Astrocyte (in vitro differentiated cells and primary cell): ENCODE results near the gene RCL1. TPM values are rescaled to one million over a fixed set of nuclear protein-coding genes. Genes with fewer than 3 reads are reported as not detected.

ENCODE experiments used
- DNase-seq: peaks from one replicate; pipeline ENCODE4 v3.0.0-alpha.2; 2010; ENCODE audit warnings: low read depth
- FAIRE-seq: peaks from 2 replicates; lab custom pipeline; 2011; peaks lifted over from hg19 to GRCh38; lab: Jason Lieb, UNC
- H2AFZ ChIP-seq: 2 replicates; pipeline ENCODE4 v1.6.0; 2012; ENCODE audit warnings: low read depth, low read length, inconsistent platforms
- H3K27ac ChIP-seq: 2 replicates; pipeline ENCODE4 v1.5.1; 2011; ENCODE audit warnings: low read depth, low read length, inconsistent platforms
- H3K27me3 ChIP-seq: 2 replicates; pipeline ENCODE4 v1.6.0; 2011; ENCODE audit warnings: low read length, inconsistent platforms; ENCODE audit not compliant: insufficient read depth
- H3K36me3 ChIP-seq: 2 replicates; pipeline ENCODE4 v1.5.1; 2011; ENCODE audit warnings: low read length, inconsistent platforms; ENCODE audit not compliant: insufficient read depth
- H3K4me1 ChIP-seq: 2 replicates; pipeline ENCODE4 v1.5.1; 2011; ENCODE audit warnings: low read length, inconsistent platforms; ENCODE audit not compliant: insufficient read depth
- H3K4me2 ChIP-seq: 2 replicates; pipeline ENCODE4 v1.6.0; 2012; ENCODE audit warnings: low read length, inconsistent platforms
- H3K4me3 ChIP-seq: 2 replicates; pipeline ENCODE4 v1.5.1; 2011; ENCODE audit warnings: low read depth, mild to moderate bottlenecking, low read length, inconsistent platforms; ENCODE audit not compliant: insufficient read depth
- H3K79me2 ChIP-seq: 2 replicates; pipeline ENCODE4 v1.6.0; 2012; ENCODE audit warnings: mild to moderate bottlenecking, low read length, inconsistent platforms; ENCODE audit not compliant: insufficient read depth
- H3K9ac ChIP-seq: 2 replicates; pipeline ENCODE4 v1.6.0; 2012; ENCODE audit warnings: mild to moderate bottlenecking, low read length, inconsistent platforms
- H3K9me3 ChIP-seq: 2 replicates; pipeline ENCODE4 v1.5.1; 2012; ENCODE audit warnings: low read depth, mild to moderate bottlenecking, low read length, inconsistent platforms; ENCODE audit not compliant: insufficient read depth
- H4K20me1 ChIP-seq: 2 replicates; pipeline ENCODE4 v1.6.0; 2012; ENCODE audit warnings: low read length, inconsistent platforms; ENCODE audit not compliant: insufficient read depth
- H3K27ac Mint-ChIP-seq: one replicate; pipeline ENCODE4 v1.8.0; 2021; ENCODE audit warnings: mild to moderate bottlenecking, mixed read lengths; ENCODE audit not compliant: unreplicated experiment
- H3K27me3 Mint-ChIP-seq: one replicate; pipeline ENCODE4 v1.8.0; 2021; ENCODE audit warnings: low read depth, mixed read lengths; ENCODE audit not compliant: unreplicated experiment
- H3K36me3 Mint-ChIP-seq: one replicate; pipeline ENCODE4 v1.8.0; 2021; ENCODE audit warnings: low read depth, mixed read lengths; ENCODE audit not compliant: unreplicated experiment
- H3K4me1 Mint-ChIP-seq: one replicate; pipeline ENCODE4 v1.8.0; 2021; ENCODE audit warnings: low read depth, mixed read lengths; ENCODE audit not compliant: unreplicated experiment
- H3K4me3 Mint-ChIP-seq: one replicate; pipeline ENCODE4 v1.8.0; 2021; ENCODE audit warnings: mild to moderate bottlenecking, moderate library complexity, mixed read lengths; ENCODE audit not compliant: unreplicated experiment
- H3K9me3 Mint-ChIP-seq: one replicate; pipeline ENCODE4 v1.8.0; 2021; ENCODE audit warnings: mild to moderate bottlenecking, mixed read lengths; ENCODE audit not compliant: unreplicated experiment
- EZH2 ChIP-seq: IDR thresholded peaks from 2 replicates; pipeline ENCODE4 v1.6.1; 2012; ENCODE audit warnings: mild to moderate bottlenecking, low read length, inconsistent platforms; ENCODE audit not compliant: insufficient read depth
- total RNA-seq: library from RNA; stranded (reverse); gene quantifications from 2 replicates; pipeline ENCODE4 v1.2.1, GENCODE V29; 2021
- TF ChIP-seq, protein P1 (sequence below): IDR thresholded peaks from 2 replicates; pipeline ENCODE4 v1.5.1; 2011; ENCODE audit warnings: low read depth, mild to moderate bottlenecking, inconsistent platforms, low read length, moderate library complexity; ENCODE audit not compliant: insufficient read depth

RCL1 gene
- total RNA-seq, 1 donor from 2014 or later, result 22.3 TPM

- Mint-ChIP-seq H3K4me3 (no peak overlapping the region), H3K4me1 (peaks cover 17% of the 10 kb centered on the region), H3K27ac (no peak overlapping the region), H3K36me3 (peaks cover 15% of the 10 kb centered on the region), H3K27me3 (no peaks in the 10 kb centered on the region), H3K9me3 (peaks cover 2% of the 10 kb centered on the region)
- FAIRE-seq, result no peak
- Histone ChIP-seq H3K27me3 (no peaks in the 10 kb centered on the region), H3K4me1 (peaks cover 12% of the 10 kb centered on the region), H2AFZ (no peak overlapping the region), H3K9me3 (no peaks in the 10 kb centered on the region), H4K20me1 (peaks cover 9% of the 10 kb centered on the region), H3K36me3 (peaks cover 12% of the 10 kb centered on the region), H3K27ac (no peak overlapping the region), H3K4me2 (no peak overlapping the region), H3K4me3 (no peak overlapping the region), H3K79me2 (no peaks in the 10 kb centered on the region), H3K9ac (no peak overlapping the region)
- DNase-seq, result no peak
- TF ChIP-seq, protein P1, sequence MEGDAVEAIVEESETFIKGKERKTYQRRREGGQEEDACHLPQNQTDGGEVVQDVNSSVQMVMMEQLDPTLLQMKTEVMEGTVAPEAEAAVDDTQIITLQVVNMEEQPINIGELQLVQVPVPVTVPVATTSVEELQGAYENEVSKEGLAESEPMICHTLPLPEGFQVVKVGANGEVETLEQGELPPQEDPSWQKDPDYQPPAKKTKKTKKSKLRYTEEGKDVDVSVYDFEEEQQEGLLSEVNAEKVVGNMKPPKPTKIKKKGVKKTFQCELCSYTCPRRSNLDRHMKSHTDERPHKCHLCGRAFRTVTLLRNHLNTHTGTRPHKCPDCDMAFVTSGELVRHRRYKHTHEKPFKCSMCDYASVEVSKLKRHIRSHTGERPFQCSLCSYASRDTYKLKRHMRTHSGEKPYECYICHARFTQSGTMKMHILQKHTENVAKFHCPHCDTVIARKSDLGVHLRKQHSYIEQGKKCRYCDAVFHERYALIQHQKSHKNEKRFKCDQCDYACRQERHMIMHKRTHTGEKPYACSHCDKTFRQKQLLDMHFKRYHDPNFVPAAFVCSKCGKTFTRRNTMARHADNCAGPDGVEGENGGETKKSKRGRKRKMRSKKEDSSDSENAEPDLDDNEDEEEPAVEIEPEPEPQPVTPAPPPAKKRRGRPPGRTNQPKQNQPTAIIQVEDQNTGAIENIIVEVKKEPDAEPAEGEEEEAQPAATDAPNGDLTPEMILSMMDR, result no peak
- no peak for TF ChIP-seq EZH2
Measured at GRCh38 chr9:4857163-4857810, 64.5 kb downstream of the RCL1 start.

DNA sequence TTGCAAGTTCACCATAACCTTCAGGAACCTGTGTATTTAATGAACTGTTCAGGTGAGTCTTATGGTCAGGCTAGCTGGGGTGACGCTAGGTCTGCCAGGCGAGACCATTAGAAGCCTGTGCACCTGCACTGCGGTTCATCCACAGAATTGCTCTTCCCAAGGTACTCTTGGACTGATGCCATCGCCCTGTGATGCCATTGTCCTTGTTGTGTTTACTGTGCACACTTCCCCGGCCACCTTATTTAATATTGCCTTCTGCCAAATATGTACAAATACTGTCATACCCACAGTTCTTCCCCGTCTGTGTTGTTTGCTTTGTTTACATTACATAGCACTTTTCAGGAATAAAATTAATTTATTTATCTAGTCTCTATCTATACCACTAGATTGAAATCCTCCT is 66.3 kb downstream of the RCL1 start:
- H3K4me2 ChIP-seq, result no peak overlapping the region
- no peak for DNase-seq
- no peak overlapping the region for H3K27ac Mint-ChIP-seq
- H3K4me3 Mint-ChIP-seq, result no peak overlapping the region
- no peak overlapping the region for H2AFZ ChIP-seq
- no peak overlapping the region for H3K27ac ChIP-seq
- no peaks in the 10 kb centered on the region for H3K27me3 Mint-ChIP-seq
- no peak overlapping the region for H3K4me3 ChIP-seq
- peaks cover 9% of the 10 kb centered on the region for H4K20me1 ChIP-seq
- no peak for FAIRE-seq
- peaks cover 17% of the 10 kb centered on the region for H3K4me1 Mint-ChIP-seq
- H3K9me3 ChIP-seq, result no peaks in the 10 kb centered on the region
- no peak for TF ChIP-seq EZH2
- TF ChIP-seq, protein P1, result no peak
- H3K9me3 Mint-ChIP-seq, result peaks cover 2% of the 10 kb centered on the region
- H3K36me3 Mint-ChIP-seq, result peaks cover 18% of the 10 kb centered on the region
- H3K4me1 ChIP-seq, result peaks cover 12% of the 10 kb centered on the region
- H3K79me2 ChIP-seq, result no peaks in the 10 kb centered on the region
- H3K9ac ChIP-seq, result no peak overlapping the region
- H3K36me3 ChIP-seq, result peaks cover 9% of the 10 kb centered on the region
- H3K27me3 ChIP-seq, result no peaks in the 10 kb centered on the region

DNA sequence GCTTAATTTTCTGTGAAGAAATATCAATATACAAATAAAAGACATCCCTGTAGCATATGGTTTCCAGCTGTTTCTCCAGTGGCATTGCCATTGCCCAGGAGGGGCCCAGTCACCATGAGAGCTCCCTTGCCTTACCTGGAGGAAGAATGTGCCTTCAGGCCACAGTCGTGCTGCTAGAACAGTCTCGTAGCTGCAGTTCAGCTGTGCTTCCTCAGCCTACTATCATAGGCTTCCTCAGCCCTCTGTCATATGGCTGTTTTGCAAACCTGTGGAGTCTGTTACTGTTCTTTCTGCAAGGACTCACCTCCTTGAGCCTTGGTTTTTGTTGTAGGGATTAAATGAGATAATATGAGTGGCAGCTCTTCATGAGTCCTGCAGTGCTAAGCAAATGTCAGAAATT is 67.6 kb downstream of the RCL1 start:
- H3K4me1 Mint-ChIP-seq, result peaks cover 13% of the 10 kb centered on the region
- peaks cover 9% of the 10 kb centered on the region for H3K36me3 ChIP-seq
- H4K20me1 ChIP-seq, result peaks cover 5% of the 10 kb centered on the region
- H3K4me2 ChIP-seq, result no peak overlapping the region
- H3K9me3 ChIP-seq, result no peaks in the 10 kb centered on the region
- H3K36me3 Mint-ChIP-seq, result peaks cover 18% of the 10 kb centered on the region
- H3K27me3 Mint-ChIP-seq, result no peaks in the 10 kb centered on the region
- no peak overlapping the region for H3K27ac Mint-ChIP-seq
- peaks cover 10% of the 10 kb centered on the region for H3K4me1 ChIP-seq
- no peaks in the 10 kb centered on the region for H3K27me3 ChIP-seq
- no peak overlapping the region for H2AFZ ChIP-seq
- no peak overlapping the region for H3K9ac ChIP-seq
- DNase-seq, result no peak
- no peak overlapping the region for H3K4me3 ChIP-seq
- no peak overlapping the region for H3K27ac ChIP-seq
- no peak for FAIRE-seq
- H3K9me3 Mint-ChIP-seq, result peaks cover 2% of the 10 kb centered on the region
- TF ChIP-seq EZH2, result no peak
- TF ChIP-seq, protein P1, result no peak
- H3K4me3 Mint-ChIP-seq, result no peak overlapping the region
- H3K79me2 ChIP-seq, result no peaks in the 10 kb centered on the region
